Measurements from ENCODE around the gene GNAS.

Gene GNAS

GRCh38 chr20:58851969-58852458 lies 502 bp upstream of the GNAS start:
- H3K4me1 ChIP-seq (ENCODE audit: insufficient read depth, poor library complexity, severe bottlenecking): peaks cover 7% of the 10 kb centered on the region
- no peaks in the 10 kb centered on the region for H3K9me3 ChIP-seq (ENCODE audit: severe bottlenecking)
- no peak overlapping the region for H3K27ac ChIP-seq (ENCODE audit: poor library complexity, severe bottlenecking)
- DNase-seq (ENCODE audit: low spot score) (no peak), ATAC-seq (ENCODE audit: low read depth) (no peak)
- H3K27me3 ChIP-seq (ENCODE audit: insufficient read depth, poor library complexity, severe bottlenecking): peaks cover 52% of the 10 kb centered on the region
- peak overlapping the region; percentile 58 for H3K4me3 ChIP-seq (ENCODE audit: severe bottlenecking)
- H3K36me3 ChIP-seq (ENCODE audit: low read depth): peaks cover 20% of the 10 kb centered on the region
- TF ChIP-seq, protein P1, sequence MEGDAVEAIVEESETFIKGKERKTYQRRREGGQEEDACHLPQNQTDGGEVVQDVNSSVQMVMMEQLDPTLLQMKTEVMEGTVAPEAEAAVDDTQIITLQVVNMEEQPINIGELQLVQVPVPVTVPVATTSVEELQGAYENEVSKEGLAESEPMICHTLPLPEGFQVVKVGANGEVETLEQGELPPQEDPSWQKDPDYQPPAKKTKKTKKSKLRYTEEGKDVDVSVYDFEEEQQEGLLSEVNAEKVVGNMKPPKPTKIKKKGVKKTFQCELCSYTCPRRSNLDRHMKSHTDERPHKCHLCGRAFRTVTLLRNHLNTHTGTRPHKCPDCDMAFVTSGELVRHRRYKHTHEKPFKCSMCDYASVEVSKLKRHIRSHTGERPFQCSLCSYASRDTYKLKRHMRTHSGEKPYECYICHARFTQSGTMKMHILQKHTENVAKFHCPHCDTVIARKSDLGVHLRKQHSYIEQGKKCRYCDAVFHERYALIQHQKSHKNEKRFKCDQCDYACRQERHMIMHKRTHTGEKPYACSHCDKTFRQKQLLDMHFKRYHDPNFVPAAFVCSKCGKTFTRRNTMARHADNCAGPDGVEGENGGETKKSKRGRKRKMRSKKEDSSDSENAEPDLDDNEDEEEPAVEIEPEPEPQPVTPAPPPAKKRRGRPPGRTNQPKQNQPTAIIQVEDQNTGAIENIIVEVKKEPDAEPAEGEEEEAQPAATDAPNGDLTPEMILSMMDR (IDR thresholded peaks at IDR 0.05; ENCODE audit: poor library complexity, severe bottlenecking): no peak

GRCh38 chr20:58853466-58853865 lies 950 bp downstream of the GNAS start:
- Histone ChIP-seq H3K27ac (ENCODE audit: poor library complexity, severe bottlenecking) (no peak overlapping the region), H3K4me3 (ENCODE audit: severe bottlenecking) (no peak overlapping the region), H3K27me3 (ENCODE audit: insufficient read depth, poor library complexity, severe bottlenecking) (peaks cover 66% of the 10 kb centered on the region), H3K4me1 (ENCODE audit: insufficient read depth, poor library complexity, severe bottlenecking) (peaks cover 7% of the 10 kb centered on the region), H3K9me3 (ENCODE audit: severe bottlenecking) (no peaks in the 10 kb centered on the region), H3K36me3 (ENCODE audit: low read depth) (peaks cover 8% of the 10 kb centered on the region)
- ATAC-seq (ENCODE audit: low read depth) (no peak), DNase-seq (ENCODE audit: low spot score) (no peak)
- TF ChIP-seq, protein P1 (IDR thresholded peaks at IDR 0.05; ENCODE audit: poor library complexity, severe bottlenecking): no peak

- Histone ChIP-seq H3K4me1 (ENCODE audit: insufficient read depth, poor library complexity, severe bottlenecking) (peaks cover 7% of the 10 kb centered on the region), H3K36me3 (ENCODE audit: low read depth) (peaks cover 2% of the 10 kb centered on the region; the same call in 1 of the 2 replicates), H3K27me3 (ENCODE audit: insufficient read depth, poor library complexity, severe bottlenecking) (peaks cover 73% of the 10 kb centered on the region), H3K27ac (ENCODE audit: poor library complexity, severe bottlenecking) (no peak overlapping the region), H3K9me3 (ENCODE audit: severe bottlenecking) (no peaks in the 10 kb centered on the region), H3K4me3 (ENCODE audit: severe bottlenecking) (no peak overlapping the region)
- ATAC-seq (ENCODE audit: low read depth) (no peak), DNase-seq (ENCODE audit: low spot score) (no peak)
- TF ChIP-seq, protein P1 (IDR thresholded peaks at IDR 0.05; ENCODE audit: poor library complexity, severe bottlenecking): no peak
These were observed 1.6 kb downstream of the GNAS start for GRCh38 chr20:58853976-58854637.

GRCh38 chr20:58854638-58855471 lies 2.3 kb downstream of the GNAS start:
- Histone ChIP-seq H3K36me3 (ENCODE audit: low read depth) (no peaks in the 10 kb centered on the region), H3K4me1 (ENCODE audit: insufficient read depth, poor library complexity, severe bottlenecking) (peaks cover 1% of the 10 kb centered on the region), H3K27me3 (ENCODE audit: insufficient read depth, poor library complexity, severe bottlenecking) (peaks cover 78% of the 10 kb centered on the region), H3K4me3 (ENCODE audit: severe bottlenecking) (no peak overlapping the region), H3K9me3 (ENCODE audit: severe bottlenecking) (no peaks in the 10 kb centered on the region), H3K27ac (ENCODE audit: poor library complexity, severe bottlenecking) (no peak overlapping the region)
- 0 out of 3 replicates have a peak, but pooled peaks have one; percentile 2 for ATAC-seq (ENCODE audit: low read depth)
- TF ChIP-seq, protein P1 (IDR thresholded peaks at IDR 0.05; ENCODE audit: poor library complexity, severe bottlenecking): no peak
- no peak for DNase-seq (ENCODE audit: low spot score)

All from RWPE2 (cell line).